Measurements from ENCODE around the gene DNAI2.

Gene DNAI2

GRCh38 chr17:74245145-74245831, 28.7 kb upstream of the DNAI2 start:
- no peak overlapping the region for H3K4me3 ChIP-seq (ENCODE audit: low read depth, low read length)
- TF ChIP-seq, protein P1, sequence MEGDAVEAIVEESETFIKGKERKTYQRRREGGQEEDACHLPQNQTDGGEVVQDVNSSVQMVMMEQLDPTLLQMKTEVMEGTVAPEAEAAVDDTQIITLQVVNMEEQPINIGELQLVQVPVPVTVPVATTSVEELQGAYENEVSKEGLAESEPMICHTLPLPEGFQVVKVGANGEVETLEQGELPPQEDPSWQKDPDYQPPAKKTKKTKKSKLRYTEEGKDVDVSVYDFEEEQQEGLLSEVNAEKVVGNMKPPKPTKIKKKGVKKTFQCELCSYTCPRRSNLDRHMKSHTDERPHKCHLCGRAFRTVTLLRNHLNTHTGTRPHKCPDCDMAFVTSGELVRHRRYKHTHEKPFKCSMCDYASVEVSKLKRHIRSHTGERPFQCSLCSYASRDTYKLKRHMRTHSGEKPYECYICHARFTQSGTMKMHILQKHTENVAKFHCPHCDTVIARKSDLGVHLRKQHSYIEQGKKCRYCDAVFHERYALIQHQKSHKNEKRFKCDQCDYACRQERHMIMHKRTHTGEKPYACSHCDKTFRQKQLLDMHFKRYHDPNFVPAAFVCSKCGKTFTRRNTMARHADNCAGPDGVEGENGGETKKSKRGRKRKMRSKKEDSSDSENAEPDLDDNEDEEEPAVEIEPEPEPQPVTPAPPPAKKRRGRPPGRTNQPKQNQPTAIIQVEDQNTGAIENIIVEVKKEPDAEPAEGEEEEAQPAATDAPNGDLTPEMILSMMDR (IDR thresholded peaks at IDR 0.05; ENCODE audit: low read depth, low read length, missing control alignments) = no peak
- DNase-seq (ENCODE audit: low read depth) = no peak

GRCh38 chr17:74245871-74246270, 28.2 kb upstream of the DNAI2 start:
- TF ChIP-seq, protein P1 (IDR thresholded peaks at IDR 0.05; ENCODE audit: low read depth, low read length, missing control alignments) = no peak
- no peak overlapping the region for H3K4me3 ChIP-seq (ENCODE audit: low read depth, low read length)
- no peak for DNase-seq (ENCODE audit: low read depth)

GRCh38 chr17:74249590-74250270, 24.3 kb upstream of the DNAI2 start:
- no peak overlapping the region for H3K4me3 ChIP-seq (ENCODE audit: low read depth, low read length)

GRCh38 chr17:74250324-74250995, 23.6 kb upstream of the DNAI2 start:
- no peak overlapping the region for H3K4me3 ChIP-seq (ENCODE audit: low read depth, low read length)
- TF ChIP-seq, protein P1 (IDR thresholded peaks at IDR 0.05; ENCODE audit: low read depth, low read length, missing control alignments) = no peak
- DNase-seq (ENCODE audit: low read depth) = no peak

More at GRCh38 chr17:74249590-74250270, 24.3 kb upstream of the DNAI2 start:
- DNase-seq (ENCODE audit: low read depth) = no peak
- TF ChIP-seq, protein P1 (IDR thresholded peaks at IDR 0.05; ENCODE audit: low read depth, low read length, missing control alignments) = no peak

GRCh38 chr17:74251051-74251450, 23.0 kb upstream of the DNAI2 start:
- no peak overlapping the region for H3K4me3 ChIP-seq (ENCODE audit: low read depth, low read length)
- DNase-seq (ENCODE audit: low read depth) = no peak
- TF ChIP-seq, protein P1 (IDR thresholded peaks at IDR 0.05; ENCODE audit: low read depth, low read length, missing control alignments) = no peak

DNA sequence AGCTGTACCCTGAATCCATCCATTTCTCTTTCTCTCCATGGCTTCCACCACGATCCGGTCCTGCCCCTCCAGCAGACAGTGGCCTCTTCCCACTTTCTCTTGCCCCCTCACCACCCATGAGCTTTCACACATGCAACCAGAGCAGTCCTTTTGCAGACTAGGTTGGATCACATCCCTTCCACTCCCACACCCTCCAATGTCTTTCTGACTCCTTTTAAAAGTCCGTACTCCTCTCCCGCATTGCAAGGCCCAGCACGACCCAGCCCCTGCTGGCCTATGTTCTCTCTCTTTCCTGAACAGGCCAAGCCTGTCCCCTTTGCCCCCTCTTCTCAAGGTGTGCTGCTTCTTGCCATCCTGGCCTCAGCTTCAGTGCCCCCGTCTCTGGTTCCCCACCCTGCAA, 22.5 kb upstream of the DNAI2 start:
- TF ChIP-seq, protein P1 (IDR thresholded peaks at IDR 0.05; ENCODE audit: low read depth, low read length, missing control alignments) = no peak
- H3K4me3 ChIP-seq (ENCODE audit: low read depth, low read length) = no peak overlapping the region
- no peak for DNase-seq (ENCODE audit: low read depth)
